Ishikawa (cell line): ENCODE data around the gene SLC39A13.

ENCODE experiments used
- CEBPB ChIP-seq: IDR thresholded peaks from 2 replicates; pipeline ENCODE4 v1.6.1; 2012
- CREB1 ChIP-seq: IDR thresholded peaks from 2 replicates; pipeline ENCODE4 v1.6.1; 2012; ENCODE audit warnings: low read depth
- EGR1 ChIP-seq: IDR thresholded peaks from 2 replicates; pipeline ENCODE4 v1.6.1; 2012
- EP300 ChIP-seq: IDR thresholded peaks from 2 replicates; pipeline ENCODE4 v1.6.1; 2012; ENCODE audit warnings: borderline replicate concordance
- FOXM1 ChIP-seq: IDR thresholded peaks from 2 replicates; pipeline ENCODE4 v1.6.1; 2012; ENCODE audit warnings: low read depth, borderline replicate concordance
- MAX ChIP-seq: IDR thresholded peaks from 2 replicates; pipeline ENCODE4 v1.6.1; 2012
- NFIC ChIP-seq: IDR thresholded peaks from 2 replicates; pipeline ENCODE4 v1.6.1; 2012
- RAD21 ChIP-seq: IDR thresholded peaks from 2 replicates; pipeline ENCODE4 v1.6.1; 2012; ENCODE audit warnings: low read depth
- TAF1 ChIP-seq: IDR thresholded peaks from 2 replicates; pipeline ENCODE4 v1.6.1; 2012; ENCODE audit warnings: low read depth, mild to moderate bottlenecking
- TCF12 ChIP-seq: IDR thresholded peaks from 2 replicates; pipeline ENCODE4 v1.6.1; 2012; ENCODE audit warnings: low read depth
- TEAD4 ChIP-seq: IDR thresholded peaks from 2 replicates; pipeline ENCODE4 v1.6.1; 2012
- YY1 ChIP-seq: IDR thresholded peaks from 2 replicates; pipeline ENCODE4 v1.6.1; 2012; ENCODE audit warnings: low read depth
- ZBTB7A ChIP-seq: IDR thresholded peaks from 2 replicates; pipeline ENCODE4 v1.6.1; 2012; ENCODE audit warnings: low read depth
- TF ChIP-seq, protein P1 (sequence below): IDR thresholded peaks from 2 replicates; pipeline ENCODE4 v1.6.1; 2012; ENCODE audit warnings: low read depth, mild to moderate bottlenecking
- TF ChIP-seq, protein P2 (sequence below): IDR thresholded peaks from 2 replicates; pipeline ENCODE4 v1.6.1; 2012

The SLC39A13 gene

GRCh38 chr11:47433157-47433556, 24.8 kb downstream of the SLC39A13 start:
- no peak for TF ChIP-seq EGR1
- no peak for TF ChIP-seq FOXM1
- TF ChIP-seq TEAD4 = no peak
- TF ChIP-seq MAX = no peak
- no peak for TF ChIP-seq NFIC

GRCh38 chr11:47434011-47434786, 25.8 kb downstream of the SLC39A13 start:
- TF ChIP-seq FOXM1 (no peak), TAF1 (no peak), TEAD4 (no peak), TCF12 (no peak), ZBTB7A (no peak), EP300 (no peak), CREB1 (no peak), RAD21 (no peak)
- TF ChIP-seq, protein P1, sequence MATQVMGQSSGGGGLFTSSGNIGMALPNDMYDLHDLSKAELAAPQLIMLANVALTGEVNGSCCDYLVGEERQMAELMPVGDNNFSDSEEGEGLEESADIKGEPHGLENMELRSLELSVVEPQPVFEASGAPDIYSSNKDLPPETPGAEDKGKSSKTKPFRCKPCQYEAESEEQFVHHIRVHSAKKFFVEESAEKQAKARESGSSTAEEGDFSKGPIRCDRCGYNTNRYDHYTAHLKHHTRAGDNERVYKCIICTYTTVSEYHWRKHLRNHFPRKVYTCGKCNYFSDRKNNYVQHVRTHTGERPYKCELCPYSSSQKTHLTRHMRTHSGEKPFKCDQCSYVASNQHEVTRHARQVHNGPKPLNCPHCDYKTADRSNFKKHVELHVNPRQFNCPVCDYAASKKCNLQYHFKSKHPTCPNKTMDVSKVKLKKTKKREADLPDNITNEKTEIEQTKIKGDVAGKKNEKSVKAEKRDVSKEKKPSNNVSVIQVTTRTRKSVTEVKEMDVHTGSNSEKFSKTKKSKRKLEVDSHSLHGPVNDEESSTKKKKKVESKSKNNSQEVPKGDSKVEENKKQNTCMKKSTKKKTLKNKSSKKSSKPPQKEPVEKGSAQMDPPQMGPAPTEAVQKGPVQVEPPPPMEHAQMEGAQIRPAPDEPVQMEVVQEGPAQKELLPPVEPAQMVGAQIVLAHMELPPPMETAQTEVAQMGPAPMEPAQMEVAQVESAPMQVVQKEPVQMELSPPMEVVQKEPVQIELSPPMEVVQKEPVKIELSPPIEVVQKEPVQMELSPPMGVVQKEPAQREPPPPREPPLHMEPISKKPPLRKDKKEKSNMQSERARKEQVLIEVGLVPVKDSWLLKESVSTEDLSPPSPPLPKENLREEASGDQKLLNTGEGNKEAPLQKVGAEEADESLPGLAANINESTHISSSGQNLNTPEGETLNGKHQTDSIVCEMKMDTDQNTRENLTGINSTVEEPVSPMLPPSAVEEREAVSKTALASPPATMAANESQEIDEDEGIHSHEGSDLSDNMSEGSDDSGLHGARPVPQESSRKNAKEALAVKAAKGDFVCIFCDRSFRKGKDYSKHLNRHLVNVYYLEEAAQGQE = no peak

DNA sequence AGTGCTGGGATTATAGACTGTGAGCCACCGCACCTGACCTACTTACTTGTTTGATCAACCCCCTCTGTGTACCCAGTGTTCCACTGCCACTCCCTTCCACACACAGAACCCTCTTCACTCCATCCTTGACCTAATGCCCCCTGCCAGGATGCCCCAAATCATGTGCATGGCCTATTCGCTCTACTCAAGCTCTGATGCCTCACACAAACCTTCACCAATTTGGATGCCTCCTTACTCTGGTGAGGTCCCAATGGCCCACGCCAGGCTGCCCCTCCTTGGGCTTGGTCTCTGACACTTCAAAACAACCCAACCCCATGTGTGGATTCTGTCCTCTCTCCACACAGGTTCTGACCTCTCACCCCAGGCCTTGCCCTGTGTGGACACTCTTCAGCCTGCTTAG, 27.3 kb downstream of the SLC39A13 start:
- TF ChIP-seq, protein P2, sequence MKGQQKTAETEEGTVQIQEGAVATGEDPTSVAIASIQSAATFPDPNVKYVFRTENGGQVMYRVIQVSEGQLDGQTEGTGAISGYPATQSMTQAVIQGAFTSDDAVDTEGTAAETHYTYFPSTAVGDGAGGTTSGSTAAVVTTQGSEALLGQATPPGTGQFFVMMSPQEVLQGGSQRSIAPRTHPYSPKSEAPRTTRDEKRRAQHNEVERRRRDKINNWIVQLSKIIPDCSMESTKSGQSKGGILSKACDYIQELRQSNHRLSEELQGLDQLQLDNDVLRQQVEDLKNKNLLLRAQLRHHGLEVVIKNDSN = no peak
- TF ChIP-seq EP300 (no peak), MAX (no peak)

DNA sequence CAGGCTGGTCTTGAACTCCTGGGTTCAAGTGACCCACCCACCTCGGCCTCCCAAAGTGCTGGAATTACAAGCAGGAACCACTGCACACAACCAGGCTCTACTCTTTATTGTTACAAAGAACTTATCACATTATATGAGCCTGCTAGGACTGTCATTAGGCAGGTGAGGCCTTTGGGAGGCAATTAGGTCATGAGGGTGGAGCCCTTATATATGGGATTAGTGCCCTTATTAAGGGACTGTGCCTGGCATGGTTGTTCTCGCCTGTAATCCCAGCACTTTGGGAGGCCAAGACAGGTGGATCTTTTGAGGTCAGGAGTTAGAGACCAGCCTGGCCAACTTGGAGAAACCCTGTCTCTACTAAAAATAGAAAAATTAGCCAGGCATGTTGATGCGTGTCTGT, 28.3 kb downstream of the SLC39A13 start:
- TF ChIP-seq TAF1 (no peak), RAD21 (no peak), YY1 (no peak), TCF12 (no peak), EP300 (no peak), ZBTB7A (no peak), EGR1 (no peak), FOXM1 (no peak), NFIC (no peak), TEAD4 (no peak), CEBPB (no peak), CREB1 (no peak), MAX (no peak)
- TF ChIP-seq, protein P1 = no peak
- TF ChIP-seq, protein P2 = no peak

DNA sequence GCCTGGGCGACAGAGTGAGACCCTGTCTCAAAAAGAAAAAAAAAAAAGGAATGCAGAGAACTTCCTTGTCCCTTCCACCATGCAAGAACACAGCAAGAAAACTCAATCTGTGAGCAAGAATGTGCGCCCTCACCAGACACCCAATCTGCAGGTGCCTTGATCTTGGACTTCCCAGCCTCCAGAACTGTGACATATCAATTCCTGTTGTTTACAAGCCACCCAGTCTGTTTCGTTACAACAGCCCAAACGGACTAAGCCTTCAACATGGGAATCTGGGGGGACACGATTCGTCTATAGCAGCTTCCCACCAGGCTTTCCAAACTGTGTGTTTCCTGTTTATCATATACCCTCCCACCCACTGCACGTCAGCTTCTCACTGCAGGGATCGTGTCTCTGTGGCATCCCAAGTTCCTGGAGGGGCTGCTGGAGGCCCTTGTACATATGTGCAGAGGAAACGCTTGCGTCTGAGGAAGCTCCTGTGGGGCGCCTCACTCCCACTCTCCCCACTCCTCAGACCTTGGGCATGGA, 28.9 kb downstream of the SLC39A13 start:
- no peak for TF ChIP-seq MAX
- no peak for TF ChIP-seq ZBTB7A
- TF ChIP-seq, protein P1 = no peak
- no peak for TF ChIP-seq FOXM1
- no peak for TF ChIP-seq TCF12
- no peak for TF ChIP-seq CEBPB
- no peak for TF ChIP-seq RAD21
